ENCODE data around the gene HEG1. TPM values are rescaled to one million over a fixed set of nuclear protein-coding genes. Genes with fewer than 3 reads are reported as not detected.

The HEG1 gene
- total and polyA plus RNA-seq, 2 of the 4 experiments (the other 2 are of a cell fraction) = 25.6 to 43.4 TPM

- CTCF ChIA-PET = interaction anchor here (0.6 kb wide), 1 partner anchor 283 kb away, joined by 3 read pairs; no protein-coding TSS in a partner anchor
- H3K27me3 ChIP-seq (ENCODE audit: control insufficient read depth, insufficient read depth, low read length) = no peaks in the 10 kb centered on the region
- POLR2A ChIA-PET (ENCODE audit: unreplicated experiment) = no interaction called here
- intact Hi-C loops (cut with micrococcal nuclease) = no loop called here
- H2BK120ac ChIP-seq (ENCODE audit: low read depth, low read length) = no peak overlapping the region
- no peak overlapping the region for H2BK5ac ChIP-seq (ENCODE audit: low read depth, low read length, poor library complexity, severe bottlenecking)
- WGBS, 2 experiments (ENCODE audit: extremely low coverage in 2 of 2, insufficient read length in 1 of 2) = 70% methylated on average over 3 of the region's 7 CpGs; no CpG with 5 or more reads in 1 of the 2 experiments
- no peak overlapping the region for H3K4ac ChIP-seq (ENCODE audit: low read depth, low read length)
- H4K5ac ChIP-seq (ENCODE audit: low read depth, low read length) = no peak overlapping the region
- no peak overlapping the region for H3K4me3 ChIP-seq (ENCODE audit: insufficient read depth, low read depth, low read length)
- H3K9me3 ChIP-seq (ENCODE audit: control insufficient read depth, insufficient read depth, low read length) = no peaks in the 10 kb centered on the region
- no peak overlapping the region for H3K4me2 ChIP-seq (ENCODE audit: low read depth, low read length)
- peaks cover 5% of the 10 kb centered on the region; the same call in 1 of the 2 replicates for H3K4me1 ChIP-seq (ENCODE audit: control insufficient read depth, insufficient read depth, low read length)
- H2BK20ac ChIP-seq (ENCODE audit: low read depth, low read length) = no peak overlapping the region
- peaks cover 43% of the 10 kb centered on the region for H3K36me3 ChIP-seq (ENCODE audit: control insufficient read depth, insufficient read depth, low read length)
- H3K79me1 ChIP-seq (ENCODE audit: low read depth in 1 of 2, low read length in 2 of 2) = 0 out of 4 replicates have a peak, but pooled peaks cover 0 to 4% of the 10 kb centered on the region in 2 experiments
- no peak overlapping the region for H3K14ac ChIP-seq (replicated peaks; ENCODE audit: low read depth, low read length)
- DNase-seq = no peak
- no peak overlapping the region for H2AK9ac ChIP-seq (replicated peaks; ENCODE audit: low read depth, low read length, poor library complexity)
- no TSS peak for BruUV-seq (replicated peaks)
- no peak overlapping the region for H4K8ac ChIP-seq (ENCODE audit: low read depth in 2 of 2, low read length in 2 of 2)
- dilution Hi-C loops (cut with HindIII; ENCODE audit: low sequenced_read_pairs, unreplicated experiment) = no loop called here
- H3K23ac ChIP-seq (ENCODE audit: low read depth, low read length) = no peak overlapping the region
- peaks cover 12% of the 10 kb centered on the region for H3K9me1 ChIP-seq (ENCODE audit: insufficient read depth, low read length)
- H3K56ac ChIP-seq (ENCODE audit: extremely low read depth, insufficient read depth, low read length) = no peak overlapping the region
- no peak overlapping the region for H2AK5ac ChIP-seq (ENCODE audit: low read depth, low read length)
- H3K27ac ChIP-seq (ENCODE audit: insufficient read depth, low read length) = no peak overlapping the region
- no peak for ATAC-seq (ENCODE audit: low read depth)
- H2AFZ ChIP-seq (replicated peaks; ENCODE audit: low read length, poor library complexity) = no peak overlapping the region
- H3K18ac ChIP-seq (ENCODE audit: low read depth, low read length) = no peak overlapping the region
- no peak overlapping the region for H2BK15ac ChIP-seq (ENCODE audit: low read depth, low read length)
- no peak overlapping the region for H3K9ac ChIP-seq (ENCODE audit: low read depth, low read length)
- peaks cover 3% of the 10 kb centered on the region; the same call in 1 of the 2 replicates for H4K20me1 ChIP-seq (ENCODE audit: insufficient read depth, low read length)
- in situ Hi-C loops (cut with MboI; ENCODE audit: low sequenced_read_pairs) = no loop called here
- no peak overlapping the region for H4K91ac ChIP-seq (ENCODE audit: insufficient read depth, low read depth, low read length)
- TF ChIP-seq RAD21 (IDR thresholded peaks at IDR 0.05; ENCODE audit: low read length) = no peak
- no peak for TF ChIP-seq MAFK (IDR thresholded peaks at IDR 0.05; ENCODE audit: low read depth, low read length)
- no peak for TF ChIP-seq FOS (IDR thresholded peaks at IDR 0.05; ENCODE audit: low read depth, low read length)
- no peak for TF ChIP-seq ELK1 (IDR thresholded peaks at IDR 0.05; ENCODE audit: borderline replicate concordance, low read depth, low read length)
- TF ChIP-seq NFE2L2 (IDR thresholded peaks at IDR 0.05; ENCODE audit: low read depth, low read length) = no peak
- TF ChIP-seq CHD1 (IDR thresholded peaks at IDR 0.05; ENCODE audit: low read depth, low read length) = no peak
- TF ChIP-seq POLR2A (IDR thresholded peaks at IDR 0.05; ENCODE audit: low read depth, low read length) = no peak
- TF ChIP-seq BHLHE40 (IDR thresholded peaks at IDR 0.05; ENCODE audit: low read depth, low read length) = no peak
- TF ChIP-seq SMC3 (IDR thresholded peaks at IDR 0.05; ENCODE audit: low read depth, low read length) = no peak
- no peak for TF ChIP-seq USF2 (IDR thresholded peaks at IDR 0.05; ENCODE audit: low read depth, low read length)
- no peak for TF ChIP-seq RFX5 (IDR thresholded peaks at IDR 0.05; ENCODE audit: low read depth, low read length)
- no peak for TF ChIP-seq MAZ (IDR thresholded peaks at IDR 0.05; ENCODE audit: borderline replicate concordance, low read depth, low read length)
- no peak for TF ChIP-seq MXI1 (IDR thresholded peaks at IDR 0.05; ENCODE audit: borderline replicate concordance, low read depth, low read length)
- TF ChIP-seq CTCF (conservative IDR thresholded peaks at IDR 0.05; ENCODE audit: low read depth, low read length) = no peak
Measured at GRCh38 chr3:124966521-124967445, 89.0 kb downstream of the HEG1 start.
